Urothelium cell line (cell line): ENCODE results near the gene LCTL.
A peak's percentile ranks its signal among the peaks of the same experiment; 100 is the strongest.
"Not testable (repeated sequence)": the region's sequence is repeated elsewhere in the genome, so short reads cannot be mapped to it uniquely, and the experiment has no call there.

ENCODE experiments used
- DNase-seq: peaks from one replicate; pipeline ENCODE4 v3.0.0; 2011; ENCODE audit warnings: low spot score, mixed read lengths
- FAIRE-seq: peaks from 2 replicates; lab custom pipeline; 2011; peaks lifted over from hg19 to GRCh38; lab: Jason Lieb, UNC

The LCTL gene

GRCh38 chr15:66592505-66593218 lies 26.9 kb upstream of the LCTL start:
- DNase-seq (no peak), FAIRE-seq (no peak)

DNA sequence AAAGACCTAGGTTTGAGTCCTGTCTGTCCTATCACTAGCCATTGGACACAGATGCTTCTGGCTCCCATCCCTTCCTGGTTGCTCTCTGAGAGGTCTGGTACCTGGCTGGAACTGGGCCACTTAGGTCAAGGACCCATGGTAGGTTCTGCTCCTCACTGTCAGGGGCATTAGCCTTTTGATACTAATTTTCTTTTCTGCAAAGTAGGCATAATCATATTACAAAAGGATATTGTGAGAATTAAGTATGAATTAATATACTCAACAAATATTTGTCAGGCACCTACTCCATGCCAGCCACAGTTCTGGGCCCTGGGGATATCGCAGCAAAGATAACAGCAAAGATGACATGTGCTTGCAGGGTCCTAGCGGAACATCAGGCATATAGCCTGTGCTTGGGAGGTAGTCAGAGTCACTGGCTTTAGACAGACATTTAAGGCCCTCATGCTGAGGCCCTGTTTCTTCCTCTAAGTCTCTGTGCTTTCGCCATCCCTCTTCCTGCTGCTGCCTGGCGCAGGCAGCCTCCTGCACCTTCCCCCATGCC lies 25.6 kb upstream of the LCTL start:
- DNase-seq: no peak
- no peak for FAIRE-seq

GRCh38 chr15:66590435-66590834 lies 24.6 kb upstream of the LCTL start:
- FAIRE-seq (no peak), DNase-seq (no peak)

DNA sequence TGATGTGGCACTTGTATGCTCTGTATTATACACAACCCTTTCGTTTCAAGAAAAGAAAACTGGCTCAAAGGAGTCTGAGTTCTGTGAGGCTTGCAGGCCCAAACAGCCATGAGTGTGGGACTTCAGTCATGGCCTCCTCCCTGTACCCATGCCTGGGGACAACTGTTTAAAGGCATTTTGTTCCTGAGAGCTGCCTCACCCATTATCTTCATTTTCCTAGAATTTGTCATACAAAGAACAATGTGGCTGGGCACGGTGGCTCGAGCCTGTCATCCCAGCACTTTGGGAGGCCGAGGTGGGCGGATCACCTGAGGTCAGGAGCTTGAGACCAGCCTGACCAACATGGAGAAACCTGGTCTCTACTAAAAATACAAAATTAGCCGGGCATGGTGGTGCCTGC lies 23.6 kb upstream of the LCTL start:
- DNase-seq, FAIRE-seq: not testable (repeated sequence)

- DNase-seq (no peak), FAIRE-seq (peak; percentile 53)
Observed at GRCh38 chr15:66588971-66589370, 23.2 kb upstream of the LCTL start.

DNA sequence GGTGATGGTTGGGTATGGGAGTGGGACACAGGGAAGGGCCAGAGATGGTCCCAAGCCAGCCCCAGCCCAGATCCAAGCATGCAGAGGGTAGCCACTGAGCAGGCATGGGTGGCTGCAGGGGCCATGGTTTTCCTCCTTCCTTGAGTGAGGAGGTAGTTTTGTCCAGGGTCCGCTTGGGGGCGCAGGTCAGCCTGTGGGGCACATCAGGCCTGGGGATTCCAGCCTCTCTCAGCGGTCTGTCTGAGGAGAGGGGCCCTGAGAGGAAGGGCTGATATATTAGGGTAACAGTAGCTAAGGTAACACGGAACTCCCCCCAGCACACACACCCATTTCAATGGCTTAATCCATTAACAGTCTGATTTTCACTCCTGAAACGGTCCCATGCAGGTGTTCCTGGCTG lies 22.7 kb upstream of the LCTL start:
- no peak for FAIRE-seq
- no peak for DNase-seq

- FAIRE-seq (no peak), DNase-seq (no peak)
Observed at GRCh38 chr15:66587749-66588148, 22.0 kb upstream of the LCTL start.

- FAIRE-seq (no peak), DNase-seq (no peak)
Observed at GRCh38 chr15:66587020-66587419, 21.2 kb upstream of the LCTL start.

GRCh38 chr15:66586155-66586976 lies 20.6 kb upstream of the LCTL start:
- DNase-seq: no peak
- FAIRE-seq: no peak

DNA sequence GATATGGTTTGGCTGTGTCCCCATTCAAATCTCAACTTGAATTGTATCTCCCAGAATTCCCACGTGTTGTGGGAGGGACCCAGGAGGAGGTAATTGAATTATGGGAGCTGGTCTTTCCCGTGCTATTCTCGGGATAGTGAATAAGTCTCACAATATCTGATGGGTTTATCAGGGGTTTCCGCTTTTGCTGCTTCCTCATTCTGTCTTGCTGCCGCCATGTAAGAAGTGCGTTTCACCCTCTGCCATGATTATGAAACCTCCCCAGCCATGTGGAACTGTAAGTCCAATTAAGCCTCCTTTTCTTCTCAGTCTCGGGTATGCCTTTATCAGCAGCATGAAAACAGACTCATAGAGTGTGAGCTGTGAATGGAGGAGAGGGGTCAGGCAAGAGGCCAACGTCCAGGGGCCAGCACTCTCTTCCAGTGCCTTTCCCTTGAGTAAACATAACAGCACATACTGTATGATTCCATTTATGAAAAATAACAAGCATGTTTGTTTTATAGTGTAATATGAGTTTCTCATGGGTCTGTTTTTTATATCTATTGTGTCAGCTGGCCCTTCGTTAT lies 16.3 kb upstream of the LCTL start:
- FAIRE-seq (no peak), DNase-seq (no peak)

GRCh38 chr15:66580643-66581042 lies 14.8 kb upstream of the LCTL start:
- DNase-seq: no peak
- no peak for FAIRE-seq

- FAIRE-seq: peak; percentile 89
Observed at GRCh38 chr15:66578286-66578875, 12.6 kb upstream of the LCTL start.

GRCh38 chr15:66574596-66574950 lies 8.8 kb upstream of the LCTL start:
- FAIRE-seq (no peak), DNase-seq (no peak)

More at GRCh38 chr15:66578286-66578875, 12.6 kb upstream of the LCTL start:
- peak; percentile 57 for DNase-seq

GRCh38 chr15:66573719-66574595 lies 8.2 kb upstream of the LCTL start:
- DNase-seq: no peak

DNA sequence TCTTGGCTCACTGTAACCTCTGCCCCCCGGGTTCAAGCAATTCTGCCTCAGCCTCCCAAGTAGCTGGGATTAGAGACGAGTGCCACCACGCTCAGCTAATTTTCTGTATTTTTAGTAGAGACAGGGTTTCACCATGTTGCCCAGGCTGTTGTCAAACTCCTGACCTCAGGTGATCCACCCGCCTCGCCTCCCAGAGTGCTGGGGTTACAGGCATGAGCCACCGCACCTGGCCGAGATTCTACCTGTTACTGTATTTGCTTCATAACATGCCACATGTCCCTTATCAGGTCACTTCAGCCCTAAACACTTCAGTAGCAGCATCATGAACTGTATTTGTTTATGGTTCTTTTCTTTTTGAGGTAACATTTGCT lies 7.5 kb upstream of the LCTL start:
- DNase-seq: no peak
- peak; percentile 77 for FAIRE-seq

More at GRCh38 chr15:66573719-66574595, 8.2 kb upstream of the LCTL start:
- FAIRE-seq: peak; percentile 75

- FAIRE-seq: no peak
- no peak for DNase-seq
Observed at GRCh38 chr15:66572146-66572545, 6.3 kb upstream of the LCTL start.

- no peak for FAIRE-seq
- no peak for DNase-seq
Observed at GRCh38 chr15:66570842-66571478, 5.2 kb upstream of the LCTL start.

DNA sequence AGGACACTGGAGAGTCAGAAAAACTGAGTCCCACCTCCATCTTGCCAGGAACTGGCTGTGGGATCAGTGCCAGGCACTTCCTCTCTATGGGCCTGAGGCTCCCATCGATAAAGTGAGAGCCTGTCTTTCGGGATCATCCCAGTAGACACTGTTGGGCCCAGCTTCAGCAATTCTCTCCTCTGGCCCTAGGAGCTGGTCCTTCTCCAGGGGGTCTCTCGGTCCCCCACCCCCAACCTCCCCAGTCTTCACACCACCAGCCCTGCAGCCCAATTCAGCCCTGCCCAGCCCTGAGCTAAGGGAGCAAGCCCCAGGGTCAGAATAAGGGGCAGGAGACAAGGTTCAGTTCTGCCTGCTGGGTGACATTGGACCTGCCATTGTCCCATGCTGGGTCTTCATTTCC lies 4.5 kb upstream of the LCTL start:
- FAIRE-seq (no peak), DNase-seq (no peak)

- FAIRE-seq: no peak
Observed at GRCh38 chr15:66569461-66570137, 3.8 kb upstream of the LCTL start.

More at GRCh38 chr15:66569461-66570137, 3.8 kb upstream of the LCTL start:
- DNase-seq: no peak
